Measurements from ENCODE around the gene MAN2C1. TPM values are rescaled to one million over a fixed set of nuclear protein-coding genes. Genes with fewer than 3 reads are reported as not detected.
"Not testable (repeated sequence)": the region's sequence is repeated elsewhere in the genome, so short reads cannot be mapped to it uniquely, and the experiment has no call there.

Gene MAN2C1
- total RNA-seq, 6 experiments from 2014 or later: 45.4 to 120 (median 79.1) TPM

- Histone ChIP-seq H3K4me3 (no peak overlapping the region), H3K9me3 (no peaks in the 10 kb centered on the region), H3K27me3 (no peaks in the 10 kb centered on the region), H3K36me3 (peaks cover 0 to 5% (median 0%) of the 10 kb centered on the region in 4 donors), H3K4me1 (peaks cover 0 to 22% (median 7%) of the 10 kb centered on the region in 4 donors), H3K27ac (no peak overlapping the region)
- intact Hi-C loops (cut with DNase I): no loop called here
- no peak for TF ChIP-seq POLR2A (IDR thresholded peaks at IDR 0.05)
- no peak for TF ChIP-seq CTCF (IDR thresholded peaks at IDR 0.05)
- WGBS (ENCODE audit: insufficient coverage, low coverage, low lambda C conversion rate, missing lambda C conversion rate): 85% methylated on average over 4 of the region's 9 CpGs
- ATAC-seq (no peak), DNase-seq (no peak)
Observed at GRCh38 chr15:75349851-75350588, 18.4 kb downstream of the MAN2C1 start.

GRCh38 chr15:75349351-75349669, 19.1 kb downstream of the MAN2C1 start:
- H3K36me3 ChIP-seq; H3K27ac ChIP-seq; intact Hi-C loops (cut with DNase I); H3K4me3 ChIP-seq; ATAC-seq; H3K9me3 ChIP-seq; DNase-seq; H3K27me3 ChIP-seq: not testable (repeated sequence)
- H3K4me1 ChIP-seq: peaks cover 0 to 20% (median 6%) of the 10 kb centered on the region in 4 donors
- 83% methylated on average over 1 of the region's 8 CpGs for WGBS (ENCODE audit: insufficient coverage, low coverage, low lambda C conversion rate, missing lambda C conversion rate)

- peak; percentile 5 to 25 (median 14) for ATAC-seq
- Histone ChIP-seq H3K27me3 (no peaks in the 10 kb centered on the region), H3K4me3 (peak overlapping the region; percentile 82 to 94 (median 86)), H3K4me1 (peaks cover 0 to 15% (median 3%) of the 10 kb centered on the region in 4 donors), H3K36me3 (no peaks in the 10 kb centered on the region), H3K9me3 (no peaks in the 10 kb centered on the region), H3K27ac (peak overlapping the region in 1 of 3 donors; percentile 57)
- DNase-seq: no peak
- TF ChIP-seq POLR2A (IDR thresholded peaks at IDR 0.05): peak; percentile 22
- TF ChIP-seq CTCF (IDR thresholded peaks at IDR 0.05): no peak
- intact Hi-C loops (cut with DNase I): no loop called here
- no CpG with 5 or more reads among the region's 46 CpGs for WGBS (ENCODE audit: insufficient coverage, low coverage, low lambda C conversion rate, missing lambda C conversion rate)
Observed at GRCh38 chr15:75348562-75349350, 19.7 kb downstream of the MAN2C1 start.

GRCh38 chr15:75348034-75348561, 20.3 kb downstream of the MAN2C1 start:
- no peak for TF ChIP-seq CTCF (IDR thresholded peaks at IDR 0.05)
- TF ChIP-seq POLR2A (IDR thresholded peaks at IDR 0.05): no peak
- DNase-seq (no peak), ATAC-seq (peak; percentile 21 to 53 (median 40))
- WGBS (ENCODE audit: insufficient coverage, low coverage, low lambda C conversion rate, missing lambda C conversion rate): no CpG with 5 or more reads among the region's 45 CpGs
- Histone ChIP-seq H3K9me3 (no peaks in the 10 kb centered on the region), H3K4me1 (peaks cover 0 to 8% (median 0%) of the 10 kb centered on the region in 4 donors), H3K27me3 (no peaks in the 10 kb centered on the region), H3K4me3 (peak overlapping the region; percentile 82 to 94 (median 86)), H3K27ac (peak overlapping the region; percentile 18 to 57 (median 52)), H3K36me3 (no peaks in the 10 kb centered on the region)
- intact Hi-C loops (cut with DNase I): no loop called here
